Measurements from ENCODE around the gene GLRX. TPM values are rescaled to one million over a fixed set of nuclear protein-coding genes. Genes with fewer than 3 reads are reported as not detected.

Gene GLRX
- total and polyA plus RNA-seq, 10 of the 15 experiments (the other 5 are each of a cell fraction or from before 2014, with no cell fraction given) = 63.0 to 366 (median 186) TPM

- ChIA-PET RAD21 (ENCODE audit: unreplicated experiment) (interaction anchor here (1.1 to 2.6 kb wide), 4 partner anchors 8 to 51 kb away, joined by 3 to 11 read pairs (median 7); partner anchors contain the start of gene GLRX), POLR2A (interaction anchor here (0.7 to 2.4 kb wide), 5 partner anchors 8 to 42 kb away, joined by 4 to 16 read pairs (median 5); partner anchors contain the start of gene GLRX), CTCF (interaction anchor here (0.6 to 3.1 kb wide), 4 partner anchors 10 to 184 kb away, joined by 3 to 14 read pairs (median 8); partner anchors contain the start of gene GLRX), SMC1A (ENCODE audit: uncharacterized antibody, unreplicated experiment) (interaction anchor here (1.0 to 3.0 kb wide), 4 partner anchors 11 to 51 kb away, joined by 3 to 42 read pairs (median 8); partner anchors contain the start of gene GLRX)
- in situ Hi-C loops (cut with MboI) (no loop called here), intact Hi-C loops (cut with micrococcal nuclease; ENCODE audit: unreplicated experiment) (no loop called here)
- H2AFZ ChIP-seq (ENCODE audit: control insufficient read depth, low read depth, low read length) = no peak overlapping the region
- H3K79me2 ChIP-seq (ENCODE audit: control insufficient read depth, insufficient read depth, low read length) = peaks cover 4% of the 10 kb centered on the region
- FAIRE-seq = no peak
- no peaks in the 10 kb centered on the region for H3K9me3 ChIP-seq (replicated peaks; ENCODE audit: control insufficient read depth, insufficient read depth, low read length)
- no peak overlapping the region for H3K4me2 ChIP-seq (ENCODE audit: control insufficient read depth, insufficient read depth)
- TF ChIP-seq SPI1 (IDR thresholded peaks at IDR 0.05; ENCODE audit: borderline replicate concordance, insufficient read depth, low read depth, low read length) = peak; percentile 24; the same call in 1 of the 2 replicates
- no peak for TF ChIP-seq BACH1 (IDR thresholded peaks at IDR 0.05; ENCODE audit: borderline replicate concordance)
- no peak for TF ChIP-seq ELK1 (IDR thresholded peaks at IDR 0.05; ENCODE audit: low read depth, low read length)
- no peak for TF ChIP-seq PAX8 (IDR thresholded peaks at IDR 0.05)
- no peak for TF ChIP-seq BCLAF1 (IDR thresholded peaks at IDR 0.05)
- TF ChIP-seq BCL3 (IDR thresholded peaks at IDR 0.05; ENCODE audit: borderline replicate concordance, insufficient read depth, low read depth, low read length, poor library complexity, severe bottlenecking) = no peak
- TF ChIP-seq ZSCAN29 (IDR thresholded peaks at IDR 0.05) = no peak
- no peak overlapping the region for H3K27ac ChIP-seq (ENCODE audit: control insufficient read depth, insufficient read depth)
- H3K9ac ChIP-seq (ENCODE audit: control insufficient read depth, insufficient read depth, low read length) = no peak overlapping the region
- no peaks in the 10 kb centered on the region for H3K27me3 ChIP-seq (replicated peaks in 1 of 2; ENCODE audit: control insufficient read depth in 2 of 2, insufficient read depth in 2 of 2, low read length in 1 of 2)
- DNase-seq (ENCODE audit: low read depth, low spot score) = no peak
- no peaks in the 10 kb centered on the region for H4K20me1 ChIP-seq (ENCODE audit: control insufficient read depth, insufficient read depth)
- no peaks in the 10 kb centered on the region for H3K36me3 ChIP-seq (ENCODE audit: control insufficient read depth in 2 of 2, insufficient read depth in 2 of 2, low read length in 1 of 2)
- H3K4me1 ChIP-seq (ENCODE audit: control insufficient read depth, insufficient read depth, low read length) = peaks cover 19% of the 10 kb centered on the region
- no TSS peak for BruUV-seq (replicated peaks)
- no peak overlapping the region for H3K4me3 ChIP-seq
- ATAC-seq = no peak
These were observed 10.1 kb upstream of the GLRX start for GRCh38 chr5:95832664-95833063.
